Activated naive CD8-positive, alpha-beta T cell treated with anti-CD3 and anti-CD28 coated beads for 36 hours (primary cell): ENCODE data around the gene ULBP2. TPM values are rescaled to one million over a fixed set of nuclear protein-coding genes. Genes with fewer than 3 reads are reported as not detected.
"Not testable (repeated sequence)": the region's sequence is repeated elsewhere in the genome, so short reads cannot be mapped to it uniquely, and the experiment has no call there.

Experiments
- DNase-seq: peaks from one replicate; pipeline ENCODE4 v3.0.0; 2021
- H3K27ac Mint-ChIP-seq: one replicate; pipeline ENCODE4 v1.8.0; 2022; ENCODE audit warnings: mild to moderate bottlenecking, moderate library complexity, mixed read lengths
- H3K27me3 Mint-ChIP-seq: one replicate; pipeline ENCODE4 v1.8.0; 2022; ENCODE audit warnings: mild to moderate bottlenecking, mixed read lengths
- H3K36me3 Mint-ChIP-seq: one replicate; pipeline ENCODE4 v1.8.0; 2021; ENCODE audit warnings: mild to moderate bottlenecking, mixed read lengths
- H3K4me1 Mint-ChIP-seq: one replicate; pipeline ENCODE4 v1.8.0; 2021; ENCODE audit warnings: mixed read lengths
- H3K4me3 Mint-ChIP-seq: one replicate; pipeline ENCODE4 v1.8.0; 2022; ENCODE audit warnings: mild to moderate bottlenecking, moderate library complexity, mixed read lengths
- H3K9me3 Mint-ChIP-seq: one replicate; pipeline ENCODE4 v1.8.0; 2022; ENCODE audit warnings: mixed read lengths
- total RNA-seq, 2 experiments: library from RNA; stranded (reverse); gene quantifications; one replicate each; pipeline ENCODE4 v1.2.3, GENCODE V29; 2021

Gene ULBP2
- total RNA-seq, 2 experiments from 2014 or later = 0.43 to 0.62 TPM

GRCh38 chr6:149979293-149979692 lies 37.5 kb downstream of the ULBP2 start:
- Mint-ChIP-seq H3K27me3 (peaks cover 90% of the 10 kb centered on the region), H3K36me3 (no peaks in the 10 kb centered on the region), H3K9me3 (no peaks in the 10 kb centered on the region), H3K4me3 (no peak overlapping the region), H3K27ac (no peak overlapping the region), H3K4me1 (peaks cover 4% of the 10 kb centered on the region)
- DNase-seq = no peak

GRCh38 chr6:149983145-149983544 lies 41.3 kb downstream of the ULBP2 start:
- H3K4me3 Mint-ChIP-seq = no peak overlapping the region
- no peak overlapping the region for H3K27ac Mint-ChIP-seq
- peaks cover 4% of the 10 kb centered on the region for H3K4me1 Mint-ChIP-seq
- no peak for DNase-seq
- H3K9me3 Mint-ChIP-seq = peaks cover 2% of the 10 kb centered on the region
- peaks cover 92% of the 10 kb centered on the region for H3K27me3 Mint-ChIP-seq
- peaks cover 2% of the 10 kb centered on the region for H3K36me3 Mint-ChIP-seq

GRCh38 chr6:149984773-149985172 lies 43.0 kb downstream of the ULBP2 start:
- DNase-seq = no peak
- H3K36me3 Mint-ChIP-seq = peaks cover 9% of the 10 kb centered on the region
- peaks cover 97% of the 10 kb centered on the region for H3K27me3 Mint-ChIP-seq
- H3K4me1 Mint-ChIP-seq = peaks cover 11% of the 10 kb centered on the region
- H3K9me3 Mint-ChIP-seq = peaks cover 10% of the 10 kb centered on the region
- no peak overlapping the region for H3K4me3 Mint-ChIP-seq
- H3K27ac Mint-ChIP-seq = no peak overlapping the region

DNA sequence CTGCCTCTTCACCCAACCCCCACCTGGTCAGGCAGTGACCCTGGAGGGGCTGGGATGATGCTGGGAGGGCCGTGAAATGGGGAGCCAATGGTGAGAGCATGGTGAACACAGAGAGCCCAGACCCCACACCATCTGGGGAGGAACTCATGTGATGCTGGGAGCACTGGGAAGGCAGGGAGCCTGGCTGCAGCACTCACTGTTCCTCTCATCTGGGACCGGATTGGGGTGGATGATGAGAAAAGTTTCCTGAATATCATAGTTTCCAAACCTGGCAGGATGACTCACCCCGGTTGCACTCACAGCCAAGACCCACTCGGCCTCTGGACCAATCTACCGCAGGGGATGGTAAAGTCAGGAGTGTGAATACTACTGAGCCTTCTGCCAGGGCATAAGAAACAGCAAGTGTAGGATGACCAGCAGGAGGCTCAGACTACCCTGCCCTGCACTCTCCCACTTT lies 43.7 kb downstream of the ULBP2 start:
- Mint-ChIP-seq H3K4me3 (no peak overlapping the region), H3K9me3 (peaks cover 10% of the 10 kb centered on the region), H3K4me1 (peaks cover 18% of the 10 kb centered on the region), H3K36me3 (peaks cover 9% of the 10 kb centered on the region), H3K27ac (no peak overlapping the region), H3K27me3 (peaks cover 99% of the 10 kb centered on the region)
- DNase-seq = no peak

GRCh38 chr6:149987602-149988107 lies 45.8 kb downstream of the ULBP2 start:
- H3K27ac Mint-ChIP-seq = no peak overlapping the region

DNA sequence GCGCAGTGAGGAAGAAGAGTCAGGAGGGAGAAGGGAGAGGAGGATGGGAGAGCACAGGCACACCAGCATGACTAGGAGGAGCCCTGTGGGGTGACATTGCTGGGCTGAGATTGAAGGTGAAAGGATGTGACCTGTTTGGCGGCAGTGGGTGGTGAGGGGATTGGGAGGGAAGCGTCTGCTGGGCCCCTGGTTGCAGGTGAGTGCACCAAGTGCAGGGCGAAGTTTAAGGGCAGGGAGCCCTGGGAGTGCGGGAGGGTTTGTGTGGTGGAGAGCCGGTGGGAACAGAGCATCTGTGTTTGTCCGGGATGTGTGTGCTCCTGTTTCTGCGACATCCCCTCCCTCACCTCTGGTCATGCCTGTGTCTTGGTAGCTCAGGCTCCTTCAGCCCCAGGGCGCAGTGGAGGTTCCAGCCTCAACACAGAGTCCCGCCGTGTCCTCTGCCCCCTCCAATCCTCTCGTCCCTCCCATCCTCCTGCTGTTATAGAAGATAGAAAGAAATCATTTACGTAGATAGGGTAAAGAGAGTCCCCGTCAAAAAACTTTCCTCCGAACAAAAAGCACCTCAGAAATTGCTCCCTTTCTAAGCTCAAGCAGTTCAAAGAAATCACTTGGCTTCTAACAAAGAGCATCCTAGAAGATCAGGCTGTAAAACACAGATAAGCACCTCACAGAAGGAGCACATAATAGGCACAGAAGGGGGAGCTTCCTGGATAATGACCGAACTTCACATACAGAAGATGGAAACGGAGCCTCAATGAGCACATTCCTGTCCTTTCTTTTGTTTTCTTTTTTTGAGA lies 46.9 kb downstream of the ULBP2 start:
- no peak overlapping the region for H3K27ac Mint-ChIP-seq
- no peak overlapping the region for H3K4me3 Mint-ChIP-seq
- H3K9me3 Mint-ChIP-seq = peaks cover 10% of the 10 kb centered on the region

More at GRCh38 chr6:149987602-149988107, 45.8 kb downstream of the ULBP2 start:
- DNase-seq = no peak
- no peak overlapping the region for H3K4me3 Mint-ChIP-seq
- peaks cover 97% of the 10 kb centered on the region for H3K27me3 Mint-ChIP-seq
- peaks cover 9% of the 10 kb centered on the region for H3K36me3 Mint-ChIP-seq
- H3K4me1 Mint-ChIP-seq = peaks cover 28% of the 10 kb centered on the region
- peaks cover 10% of the 10 kb centered on the region for H3K9me3 Mint-ChIP-seq

DNA sequence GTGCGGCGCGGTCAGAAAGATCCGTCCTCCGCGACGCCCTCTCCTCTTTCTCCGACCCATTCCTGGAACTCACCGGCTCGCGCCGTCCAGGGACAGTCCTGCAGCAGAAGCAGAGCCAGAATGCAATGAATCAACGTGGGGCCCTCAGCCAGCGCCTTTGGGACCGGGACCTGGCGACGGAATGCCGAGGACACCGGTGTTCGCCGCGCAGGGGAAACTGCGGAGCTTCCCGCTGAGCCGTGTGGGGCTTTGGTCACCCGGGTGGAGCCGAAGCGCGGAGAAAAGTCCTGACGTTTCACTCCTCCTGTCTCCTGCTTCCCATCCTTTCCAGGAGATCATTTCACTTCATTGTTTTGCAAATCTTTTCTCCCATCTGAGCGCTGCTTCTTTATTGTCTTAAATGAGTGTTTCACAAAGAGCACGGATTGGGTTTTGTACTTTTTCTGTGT lies 48.4 kb downstream of the ULBP2 start:
- Mint-ChIP-seq H3K27me3 (peaks cover 97% of the 10 kb centered on the region), H3K4me1 (peaks cover 28% of the 10 kb centered on the region), H3K9me3 (peaks cover 10% of the 10 kb centered on the region), H3K36me3 (peaks cover 9% of the 10 kb centered on the region), H3K4me3 (peak overlapping the region; percentile 65), H3K27ac (no peak overlapping the region)
- no peak for DNase-seq

More for the DNA sequence above, 46.9 kb downstream of the ULBP2 start:
- DNase-seq = no peak
- Mint-ChIP-seq H3K4me1 (peaks cover 28% of the 10 kb centered on the region), H3K36me3 (peaks cover 9% of the 10 kb centered on the region), H3K27me3 (peaks cover 97% of the 10 kb centered on the region)

DNA sequence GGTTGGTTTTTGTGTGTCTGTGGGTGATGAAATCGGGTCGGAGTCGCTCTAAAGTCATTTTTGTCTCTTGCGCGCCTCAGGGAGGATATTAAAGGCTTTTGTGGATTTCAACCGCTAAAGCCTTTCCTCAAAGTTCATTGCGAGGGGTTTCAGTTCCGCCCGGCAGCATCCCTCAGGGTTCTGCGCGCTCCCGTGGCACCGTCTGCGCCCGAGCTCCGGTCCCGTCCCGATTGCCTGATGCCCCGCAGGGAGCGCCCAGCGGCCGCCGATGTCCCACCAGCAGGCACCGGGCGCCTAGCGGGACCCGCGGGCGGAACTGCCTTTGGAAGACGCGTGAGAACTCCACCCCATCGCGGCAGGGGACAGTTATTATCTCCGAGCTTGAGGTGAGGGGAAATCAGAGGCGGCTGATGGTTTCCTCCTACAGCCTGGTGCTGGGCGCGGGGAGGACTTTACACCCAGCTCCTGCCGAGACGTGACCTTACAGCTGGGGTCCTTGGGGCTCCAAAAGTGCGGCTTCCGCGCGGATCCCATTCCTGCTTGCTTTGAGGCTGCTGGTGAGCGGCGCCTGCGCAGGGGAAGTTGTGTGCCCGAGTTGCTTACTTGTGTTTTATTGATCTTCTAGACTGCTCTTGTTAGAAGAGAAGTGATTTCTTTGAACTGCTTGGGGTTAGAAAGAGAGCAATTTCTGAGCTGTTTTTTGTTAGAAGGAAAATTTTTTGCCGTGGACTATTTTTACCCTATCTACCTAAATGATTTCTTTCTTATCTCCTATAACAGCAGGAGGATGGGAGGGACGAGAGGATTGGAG lies 49.1 kb downstream of the ULBP2 start:
- peak; percentile 39 for DNase-seq
- H3K36me3 Mint-ChIP-seq = peaks cover 9% of the 10 kb centered on the region
- H3K4me1 Mint-ChIP-seq = peaks cover 24% of the 10 kb centered on the region
- H3K27me3 Mint-ChIP-seq = peaks cover 97% of the 10 kb centered on the region
- H3K4me3 Mint-ChIP-seq = peak overlapping the region; percentile 65
- no peak overlapping the region for H3K27ac Mint-ChIP-seq
- peaks cover 10% of the 10 kb centered on the region for H3K9me3 Mint-ChIP-seq

DNA sequence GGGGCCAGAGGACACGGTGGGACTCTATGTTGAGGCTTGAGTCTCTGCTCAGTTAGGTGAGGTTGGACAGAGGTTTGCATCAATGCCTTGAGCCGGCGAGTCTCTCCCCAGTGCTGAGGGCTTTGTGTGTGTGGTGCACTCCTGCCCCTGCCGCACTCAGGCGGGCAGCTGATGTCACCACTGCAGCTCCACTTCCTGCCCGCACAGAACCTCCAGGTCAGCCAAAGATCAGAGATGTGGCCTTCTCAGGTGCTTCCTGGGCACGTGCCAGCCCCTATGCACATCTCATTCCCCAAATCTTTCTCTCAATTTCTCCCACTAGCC lies 49.6 kb downstream of the ULBP2 start:
- Mint-ChIP-seq H3K4me1 (peaks cover 24% of the 10 kb centered on the region), H3K27me3 (peaks cover 97% of the 10 kb centered on the region), H3K4me3 (peak overlapping the region; percentile 65)
- H3K27ac Mint-ChIP-seq, DNase-seq, H3K36me3 Mint-ChIP-seq, H3K9me3 Mint-ChIP-seq: not testable (repeated sequence)

DNA sequence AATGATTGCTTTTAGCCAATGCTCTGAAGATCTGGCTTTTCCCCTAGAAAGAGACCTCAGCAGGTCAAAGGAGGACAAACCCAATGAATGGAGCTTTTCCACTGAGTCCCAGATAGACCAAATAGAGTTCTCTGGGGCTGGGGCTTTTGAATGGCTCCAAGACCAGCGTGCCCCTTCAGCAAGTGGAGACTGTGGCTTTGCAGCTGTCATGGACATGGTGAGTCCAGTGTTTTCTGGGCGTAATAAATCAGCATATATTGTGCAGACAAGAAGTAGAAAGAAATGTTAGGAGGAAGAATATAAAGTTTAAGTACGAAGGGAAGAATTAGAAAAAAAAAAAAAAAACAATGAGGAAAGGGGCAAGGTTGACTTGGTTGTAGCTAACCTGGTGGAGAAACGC lies 50.0 kb downstream of the ULBP2 start:
- H3K27me3 Mint-ChIP-seq = peaks cover 97% of the 10 kb centered on the region
- no peak overlapping the region for H3K4me3 Mint-ChIP-seq
- peaks cover 10% of the 10 kb centered on the region for H3K9me3 Mint-ChIP-seq
- no peak for DNase-seq
- no peak overlapping the region for H3K27ac Mint-ChIP-seq
- H3K36me3 Mint-ChIP-seq = peaks cover 9% of the 10 kb centered on the region
- peaks cover 24% of the 10 kb centered on the region for H3K4me1 Mint-ChIP-seq

GRCh38 chr6:149995235-149995750 lies 53.5 kb downstream of the ULBP2 start:
- no peak for DNase-seq
- Mint-ChIP-seq H3K27me3 (peaks cover 87% of the 10 kb centered on the region), H3K27ac (no peak overlapping the region), H3K9me3 (no peaks in the 10 kb centered on the region), H3K4me1 (peaks cover 17% of the 10 kb centered on the region), H3K4me3 (no peak overlapping the region), H3K36me3 (no peaks in the 10 kb centered on the region)

DNA sequence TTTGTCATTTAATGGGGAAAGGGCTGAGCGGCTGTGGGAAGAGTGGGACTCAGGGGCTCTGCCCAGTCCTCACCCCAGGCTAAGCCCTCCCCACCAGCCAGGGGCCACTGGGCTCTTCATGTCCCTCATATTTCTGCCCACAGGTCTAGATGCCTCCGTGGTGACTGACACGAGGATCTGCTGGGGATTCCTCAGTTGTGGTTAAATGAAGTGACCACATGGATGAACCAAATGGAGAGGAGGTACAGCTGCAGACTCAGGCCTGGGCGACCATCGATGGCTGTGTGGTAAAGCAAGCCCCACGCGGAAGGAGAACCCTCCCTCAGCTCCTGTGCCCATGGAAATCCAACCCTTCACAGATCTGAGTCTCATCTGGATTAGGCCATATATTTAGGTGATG lies 54.2 kb downstream of the ULBP2 start:
- DNase-seq = no peak
- Mint-ChIP-seq H3K9me3 (no peaks in the 10 kb centered on the region), H3K27ac (no peak overlapping the region), H3K36me3 (no peaks in the 10 kb centered on the region), H3K4me3 (no peak overlapping the region), H3K4me1 (peaks cover 20% of the 10 kb centered on the region), H3K27me3 (peaks cover 82% of the 10 kb centered on the region)
